DND-41 (cell line): ENCODE data around the gene KIAA1958.

ENCODE experiments used
- EZH2 ChIP-seq: IDR thresholded peaks from 3 replicates; pipeline ENCODE4 v1.6.1; 2012; ENCODE audit warnings: borderline replicate concordance, low read depth, mild to moderate bottlenecking, moderate library complexity, low read length, inconsistent platforms; ENCODE audit not compliant: severe bottlenecking
- TF ChIP-seq, protein P1 (sequence below): IDR thresholded peaks from 2 replicates; pipeline ENCODE4 v1.5.1; 2012; ENCODE audit warnings: borderline replicate concordance, low read length, moderate library complexity, mild to moderate bottlenecking; ENCODE audit not compliant: poor library complexity, severe bottlenecking; ENCODE audit errors: extremely low read depth

DNA sequence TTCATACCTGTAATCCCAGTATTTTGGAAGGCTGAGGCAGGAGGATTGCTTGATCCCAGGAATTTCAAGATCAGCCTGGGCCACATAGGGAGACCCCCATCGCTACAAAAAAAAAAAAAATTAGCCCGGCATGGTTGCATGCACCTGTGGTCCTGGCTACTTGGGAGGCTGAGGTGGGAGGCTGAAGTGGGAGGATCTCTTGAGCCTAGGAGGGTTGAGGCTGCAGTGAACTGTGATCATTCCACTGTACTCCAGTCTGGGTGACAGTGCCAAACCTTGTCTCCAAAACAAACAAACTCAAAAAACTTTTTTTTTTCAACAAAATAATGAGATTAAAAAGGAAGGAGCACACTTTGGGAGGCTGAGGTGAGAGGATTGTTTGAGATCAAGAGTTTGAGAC lies 14.2 kb downstream of the KIAA1958 start:
- no peak for TF ChIP-seq EZH2
- TF ChIP-seq, protein P1, sequence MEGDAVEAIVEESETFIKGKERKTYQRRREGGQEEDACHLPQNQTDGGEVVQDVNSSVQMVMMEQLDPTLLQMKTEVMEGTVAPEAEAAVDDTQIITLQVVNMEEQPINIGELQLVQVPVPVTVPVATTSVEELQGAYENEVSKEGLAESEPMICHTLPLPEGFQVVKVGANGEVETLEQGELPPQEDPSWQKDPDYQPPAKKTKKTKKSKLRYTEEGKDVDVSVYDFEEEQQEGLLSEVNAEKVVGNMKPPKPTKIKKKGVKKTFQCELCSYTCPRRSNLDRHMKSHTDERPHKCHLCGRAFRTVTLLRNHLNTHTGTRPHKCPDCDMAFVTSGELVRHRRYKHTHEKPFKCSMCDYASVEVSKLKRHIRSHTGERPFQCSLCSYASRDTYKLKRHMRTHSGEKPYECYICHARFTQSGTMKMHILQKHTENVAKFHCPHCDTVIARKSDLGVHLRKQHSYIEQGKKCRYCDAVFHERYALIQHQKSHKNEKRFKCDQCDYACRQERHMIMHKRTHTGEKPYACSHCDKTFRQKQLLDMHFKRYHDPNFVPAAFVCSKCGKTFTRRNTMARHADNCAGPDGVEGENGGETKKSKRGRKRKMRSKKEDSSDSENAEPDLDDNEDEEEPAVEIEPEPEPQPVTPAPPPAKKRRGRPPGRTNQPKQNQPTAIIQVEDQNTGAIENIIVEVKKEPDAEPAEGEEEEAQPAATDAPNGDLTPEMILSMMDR: no peak
